Activated T-helper 2 cell treated with anti-CD3 and anti-CD28 coated beads, Interferon-gamma antibody, Interleukin-2, Interleukin-4, amounts not matched to agents 10 μg/mL and 5 μg/mL and 100 μg/mL, durations not matched to agents 14 hours and 24 hours and 36 hours (primary cell): ENCODE data around the gene SETD6. TPM values are rescaled to one million over a fixed set of nuclear protein-coding genes. Genes with fewer than 3 reads are reported as not detected.
A peak's percentile ranks its signal among the peaks of the same experiment; 100 is the strongest.

ENCODE experiments used
- DNase-seq: peaks from one replicate; pipeline ENCODE4 v3.0.0; 2021; ENCODE audit warnings: low spot score
- H3K27ac Mint-ChIP-seq: one replicate; pipeline ENCODE4 v1.8.0; 2021; ENCODE audit warnings: mixed read lengths
- H3K27me3 Mint-ChIP-seq: one replicate; pipeline ENCODE4 v1.8.0; 2021; ENCODE audit warnings: low read depth, mixed read lengths
- H3K36me3 Mint-ChIP-seq: one replicate; pipeline ENCODE4 v1.8.0; 2021; ENCODE audit warnings: low read depth, mixed read lengths
- H3K4me1 Mint-ChIP-seq: one replicate; pipeline ENCODE4 v1.8.0; 2021; ENCODE audit warnings: low read depth, mixed read lengths
- H3K4me3 Mint-ChIP-seq: one replicate; pipeline ENCODE4 v1.8.0; 2021; ENCODE audit warnings: low read depth, mild to moderate bottlenecking, moderate library complexity, mixed read lengths
- H3K9me3 Mint-ChIP-seq: one replicate; pipeline ENCODE4 v1.8.0; 2021; ENCODE audit warnings: mixed read lengths
- intact Hi-C: fragments of 100-400 bp; cut with micrococcal nuclease; formaldehyde crosslinking; loops from one replicate; pipeline ENCODE4 v1.15.1; 2023
- total RNA-seq: library from RNA; stranded (reverse); gene quantifications from 2 replicates; pipeline ENCODE4 v1.2.3, GENCODE V29; 2022

SETD6 gene
- total RNA-seq, 1 donor from 2014 or later: 24.4 TPM

DNA sequence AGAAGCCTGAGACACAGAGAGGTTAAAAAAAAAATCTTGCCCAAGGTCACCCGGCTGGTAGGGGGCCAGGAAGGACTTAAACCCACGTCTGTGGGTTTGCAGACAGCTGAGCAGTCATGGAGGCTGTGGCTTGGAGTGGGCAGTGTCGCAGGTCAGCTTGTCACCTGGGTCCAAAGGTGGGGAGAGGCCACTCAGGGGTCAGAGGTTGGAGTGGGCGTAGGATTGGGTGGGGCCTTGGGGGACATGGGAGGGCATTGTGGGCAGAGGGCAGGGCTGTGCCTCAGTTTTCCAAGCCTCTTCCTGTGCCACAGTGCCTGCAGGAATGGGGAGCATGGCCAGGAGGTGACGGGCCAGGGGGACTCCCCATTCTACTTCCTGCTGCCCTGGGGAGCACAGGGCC, 17.4 kb upstream of the SETD6 start:
- no peak overlapping the region for H3K27ac Mint-ChIP-seq
- no peak overlapping the region for H3K4me3 Mint-ChIP-seq
- no peaks in the 10 kb centered on the region for H3K36me3 Mint-ChIP-seq
- H3K27me3 Mint-ChIP-seq: peaks cover 2% of the 10 kb centered on the region
- no peak for DNase-seq
- H3K4me1 Mint-ChIP-seq: peaks cover 14% of the 10 kb centered on the region
- intact Hi-C loops: loop anchor here (5.0 kb wide), 2 partner anchors 106 to 234 kb away; partner anchors contain the start of genes GINS3 and GOT2
- no peaks in the 10 kb centered on the region for H3K9me3 Mint-ChIP-seq

GRCh38 chr16:58498341-58499091, 16.8 kb upstream of the SETD6 start:
- Mint-ChIP-seq H3K9me3 (no peaks in the 10 kb centered on the region), H3K27ac (no peak overlapping the region), H3K4me1 (peaks cover 14% of the 10 kb centered on the region), H3K4me3 (no peak overlapping the region), H3K36me3 (no peaks in the 10 kb centered on the region), H3K27me3 (no peaks in the 10 kb centered on the region)
- intact Hi-C loops: loop anchor here (5.0 kb wide), 2 partner anchors 106 to 234 kb away; partner anchors contain the start of genes GINS3 and GOT2
- DNase-seq: no peak

DNA sequence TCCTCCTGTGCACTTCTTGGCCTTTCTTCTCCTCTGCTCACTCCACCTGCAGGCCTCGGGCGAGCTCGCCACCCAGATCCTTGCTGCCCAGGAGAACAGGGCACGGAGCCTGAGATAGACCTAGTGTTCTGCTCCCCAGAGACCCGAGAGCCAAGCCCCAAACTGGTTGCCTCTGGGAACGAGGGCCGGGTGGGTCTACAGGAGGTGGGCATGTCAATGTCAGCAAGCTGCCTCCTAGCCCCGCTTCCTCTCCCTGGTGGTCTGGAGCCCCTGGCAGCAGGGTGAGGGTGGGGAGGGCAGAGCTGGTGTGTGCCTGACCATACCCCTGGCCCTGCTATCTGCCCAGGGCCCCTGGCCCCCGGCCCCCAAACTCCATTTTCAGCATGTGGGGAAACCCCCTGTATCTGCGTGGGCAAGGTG, 16.2 kb upstream of the SETD6 start:
- no peak for DNase-seq
- Mint-ChIP-seq H3K9me3 (no peaks in the 10 kb centered on the region), H3K27ac (no peak overlapping the region), H3K4me1 (peaks cover 14% of the 10 kb centered on the region), H3K4me3 (no peak overlapping the region), H3K27me3 (no peaks in the 10 kb centered on the region), H3K36me3 (no peaks in the 10 kb centered on the region)
- intact Hi-C loops: loop anchor here (5.0 kb wide), 2 partner anchors 107 to 233 kb away; partner anchors contain the start of genes GINS3 and GOT2

- Mint-ChIP-seq H3K27me3 (no peaks in the 10 kb centered on the region), H3K4me1 (peaks cover 14% of the 10 kb centered on the region), H3K4me3 (peak within 1 kb of the TSS; percentile 79), H3K27ac (peak within 1 kb of the TSS; percentile 33), H3K36me3 (no peaks in the 10 kb centered on the region), H3K9me3 (no peaks in the 10 kb centered on the region)
- intact Hi-C loops: loop anchor here (5.0 kb wide), 2 partner anchors 107 to 233 kb away; partner anchors contain the start of genes GINS3 and GOT2
- DNase-seq: no peak
Measured at GRCh38 chr16:58499615-58500351, 15.5 kb upstream of the SETD6 start, which contains the start of gene NDRG4. TSS of gene NDRG4 (plus strand) at chr16:58500143. CDS start at chr16:58500249, 106 bp downstream.

DNA sequence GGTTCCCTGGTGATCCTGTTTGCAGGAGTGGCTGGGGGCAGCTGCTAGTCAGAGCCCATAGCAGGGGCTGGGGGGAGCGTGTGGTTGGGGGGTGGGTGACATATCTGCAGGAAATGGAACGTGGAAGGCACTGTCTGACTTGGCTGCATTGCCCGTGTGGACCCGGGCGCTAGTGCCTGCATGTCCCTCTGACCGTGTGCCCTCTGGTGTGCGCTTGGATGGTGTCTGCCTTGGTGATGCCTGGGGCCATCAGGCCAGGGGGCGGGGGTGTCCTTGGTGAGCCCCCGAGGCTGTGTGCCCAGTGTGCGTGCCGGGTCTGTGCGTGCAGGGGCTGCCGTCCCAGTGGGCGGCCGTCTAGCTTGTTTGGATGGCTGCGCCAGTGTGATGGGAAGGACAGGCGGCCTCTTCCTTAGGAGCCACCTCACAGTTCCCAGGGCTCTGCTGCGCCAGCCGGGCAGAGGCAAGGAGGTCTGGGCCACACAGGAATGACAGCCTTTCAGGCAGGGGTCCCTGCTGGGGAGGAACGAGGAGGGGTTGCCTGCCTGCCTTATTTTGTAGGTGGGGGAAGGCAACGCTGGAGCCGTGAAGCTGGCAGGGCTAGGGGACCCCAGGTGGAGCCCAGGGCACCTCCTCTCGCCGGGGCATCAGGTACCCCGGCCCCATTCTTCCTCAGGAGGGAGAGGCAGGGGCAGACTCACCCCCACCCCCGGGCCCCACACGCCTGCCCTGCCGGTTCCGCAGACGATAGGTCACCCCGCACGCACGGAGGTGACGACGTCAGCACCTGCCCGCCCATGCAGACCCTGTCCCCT, 14.7 kb upstream of the SETD6 start:
- Mint-ChIP-seq H3K9me3 (no peaks in the 10 kb centered on the region), H3K27ac (peak overlapping the region; percentile 33), H3K27me3 (no peaks in the 10 kb centered on the region), H3K4me3 (peak overlapping the region; percentile 79), H3K4me1 (peaks cover 9% of the 10 kb centered on the region), H3K36me3 (no peaks in the 10 kb centered on the region)
- no peak for DNase-seq
- intact Hi-C loops: no loop called here

GRCh38 chr16:58501242-58502131, 13.8 kb upstream of the SETD6 start:
- Mint-ChIP-seq H3K27ac (no peak overlapping the region), H3K4me3 (peak overlapping the region; percentile 79), H3K27me3 (no peaks in the 10 kb centered on the region), H3K4me1 (peaks cover 9% of the 10 kb centered on the region), H3K9me3 (no peaks in the 10 kb centered on the region), H3K36me3 (no peaks in the 10 kb centered on the region)
- DNase-seq: no peak
- intact Hi-C loops: no loop called here

DNA sequence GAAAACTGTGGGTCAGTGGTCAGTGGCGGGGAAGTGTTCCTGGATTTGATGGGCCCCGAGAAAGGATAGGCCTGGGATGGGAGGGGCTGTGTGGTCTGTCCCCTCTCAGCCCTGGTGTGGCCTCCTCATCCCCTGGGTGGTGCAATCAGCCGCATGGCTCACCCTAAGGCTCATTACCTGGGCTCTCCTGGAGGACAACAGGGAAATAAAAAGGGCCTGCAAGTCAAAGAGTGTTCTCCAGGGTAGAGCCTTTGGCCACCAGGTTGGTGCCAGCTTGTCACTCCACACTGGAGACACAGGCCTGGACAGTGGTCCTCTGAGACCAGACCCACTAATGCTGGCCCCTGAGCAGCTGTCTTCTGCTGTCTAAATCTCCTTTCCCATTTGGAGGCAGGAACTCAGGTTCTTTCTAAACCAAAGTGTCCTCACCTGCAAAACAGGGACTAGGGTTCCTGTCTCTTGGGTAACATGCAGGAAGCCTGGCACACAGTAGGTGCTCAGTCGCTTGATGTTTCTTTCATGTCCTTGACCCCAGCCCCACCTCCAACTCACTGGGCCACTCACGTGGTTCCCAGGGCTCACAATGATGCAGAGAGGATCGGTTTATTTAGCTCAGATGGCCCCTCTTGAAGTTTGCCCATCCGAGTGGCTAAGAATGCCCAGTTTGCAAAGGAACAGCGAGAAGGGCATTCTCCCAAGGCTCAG, 12.9 kb upstream of the SETD6 start:
- peaks cover 9% of the 10 kb centered on the region for H3K4me1 Mint-ChIP-seq
- intact Hi-C loops: no loop called here
- H3K27me3 Mint-ChIP-seq: no peaks in the 10 kb centered on the region
- H3K36me3 Mint-ChIP-seq: no peaks in the 10 kb centered on the region
- no peak overlapping the region for H3K4me3 Mint-ChIP-seq
- DNase-seq: no peak
- no peak overlapping the region for H3K27ac Mint-ChIP-seq
- no peaks in the 10 kb centered on the region for H3K9me3 Mint-ChIP-seq

DNA sequence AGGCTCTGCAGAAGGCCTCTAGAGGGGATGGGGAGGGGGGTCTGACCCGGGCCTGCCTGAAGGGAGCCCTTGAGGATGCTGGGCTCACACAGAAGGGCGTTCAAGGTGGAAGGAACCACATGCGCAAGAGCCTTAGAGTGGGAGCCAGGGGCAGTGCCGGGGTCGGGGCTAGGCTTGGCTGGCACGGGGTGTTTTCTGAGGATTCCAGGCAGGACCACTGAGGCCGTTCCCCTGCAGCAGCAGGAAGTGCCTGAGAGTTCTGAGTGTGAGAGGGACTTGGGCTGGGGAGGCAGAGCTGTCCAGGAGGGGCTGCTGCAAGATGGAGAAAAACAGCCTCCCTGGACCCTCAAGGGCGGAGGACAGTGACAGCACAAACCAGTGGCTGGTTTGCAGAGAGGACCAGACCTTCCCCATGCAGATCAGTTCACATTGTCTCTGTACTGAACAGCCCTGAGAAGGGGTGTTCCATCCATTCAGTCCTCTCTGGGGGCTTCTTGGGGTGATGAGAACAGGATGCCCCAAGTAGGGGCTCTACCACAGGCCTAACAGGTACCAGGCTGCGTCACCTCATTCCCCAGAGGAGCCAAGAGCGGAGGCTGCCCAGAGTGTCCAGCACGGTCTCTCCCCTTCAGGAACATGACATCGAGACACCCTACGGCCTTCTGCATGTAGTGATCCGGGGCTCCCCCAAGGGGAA, 12.0 kb upstream of the SETD6 start:
- H3K36me3 Mint-ChIP-seq: no peaks in the 10 kb centered on the region
- H3K27me3 Mint-ChIP-seq: no peaks in the 10 kb centered on the region
- H3K9me3 Mint-ChIP-seq: no peaks in the 10 kb centered on the region
- intact Hi-C loops: no loop called here
- no peak overlapping the region for H3K4me3 Mint-ChIP-seq
- H3K4me1 Mint-ChIP-seq: peaks cover 5% of the 10 kb centered on the region
- no peak for DNase-seq
- no peak overlapping the region for H3K27ac Mint-ChIP-seq

GRCh38 chr16:58503863-58504688, 11.2 kb upstream of the SETD6 start:
- no peak overlapping the region for H3K4me3 Mint-ChIP-seq
- no peaks in the 10 kb centered on the region for H3K9me3 Mint-ChIP-seq
- no peaks in the 10 kb centered on the region for H3K36me3 Mint-ChIP-seq
- no peak for DNase-seq
- no peaks in the 10 kb centered on the region for H3K27me3 Mint-ChIP-seq
- intact Hi-C loops: no loop called here
- H3K4me1 Mint-ChIP-seq: peaks cover 5% of the 10 kb centered on the region
- no peak overlapping the region for H3K27ac Mint-ChIP-seq

GRCh38 chr16:58506241-58507194, 8.8 kb upstream of the SETD6 start:
- peaks cover 1% of the 10 kb centered on the region for H3K4me1 Mint-ChIP-seq
- intact Hi-C loops: no loop called here
- DNase-seq: no peak

More at GRCh38 chr16:58506241-58507194, 8.8 kb upstream of the SETD6 start:
- Mint-ChIP-seq H3K9me3 (no peaks in the 10 kb centered on the region), H3K27ac (no peak overlapping the region), H3K27me3 (no peaks in the 10 kb centered on the region), H3K4me3 (no peak overlapping the region), H3K36me3 (no peaks in the 10 kb centered on the region)
